PC-3 (cell line): ENCODE data around the gene ZNF407. TPM values are rescaled to one million over a fixed set of nuclear protein-coding genes. Genes with fewer than 3 reads are reported as not detected.

Experiments used
- ATAC-seq: fragments of 200-7000 bp; cut with Tn5 transposase; 2 replicates; pipeline ENCODE4 v1.9.1; 2020; ENCODE audit warnings: mild to moderate bottlenecking, moderate library complexity
- BruUV-seq: library from RNA; stranded (reverse); fragments of 400-500 nt; replicated peaks from 2 replicates; lab custom pipeline; 2021; lab: Mats Ljungman, UMichigan
- CTCF ChIA-PET: fragments of 300-600 bp; sonication (Branson Sonifier 250); formaldehyde crosslinking; loops from one replicate; lab custom pipeline; 2022; ENCODE audit warnings: antibody characterized with exemption; lab: Charles Lee
- POLR2A ChIA-PET: fragments of 300-600 bp; sonication (Branson Sonifier 250); formaldehyde crosslinking; loops from one replicate; lab custom pipeline; 2022; ENCODE audit warnings: antibody characterized with exemption; ENCODE audit not compliant: unreplicated experiment; lab: Charles Lee
- DNase-seq: peaks from one replicate; pipeline ENCODE4 v3.0.0-alpha.2; 2015
- H2AFZ ChIP-seq: fragments of 300-600 bp; sonication (generic); 2 replicates; pipeline ENCODE4 v1.6.0; 2016; ENCODE audit warnings: antibody characterized with exemption, low read length
- H3F3A ChIP-seq: fragments of 300-600 bp; sonication (generic); one replicate; pipeline ENCODE4 v1.6.0; 2017; ENCODE audit warnings: antibody characterized with exemption, low read length, control low read depth, mild to moderate bottlenecking; ENCODE audit not compliant: unreplicated experiment
- H3K27ac ChIP-seq: fragments of 300-600 bp; sonication (generic); 2 replicates; pipeline ENCODE4 v1.5.1; 2016; ENCODE audit warnings: mild to moderate bottlenecking, low read length
- H3K27me3 ChIP-seq: fragments of 300-600 bp; sonication (generic); 2 replicates; pipeline ENCODE4 v1.6.1; 2016; ENCODE audit warnings: low read length, mixed read lengths
- H3K36me3 ChIP-seq: fragments of 300-600 bp; sonication (generic); 2 replicates; pipeline ENCODE4 v1.6.1; 2016; ENCODE audit warnings: low read depth, mixed run types, low read length, mixed read lengths
- H3K4me1 ChIP-seq: fragments of 300-600 bp; sonication (generic); 2 replicates; pipeline ENCODE4 v1.5.1; 2016; ENCODE audit warnings: low read length; ENCODE audit not compliant: insufficient read depth
- H3K4me2 ChIP-seq: fragments of 300-600 bp; sonication (generic); 2 replicates; pipeline ENCODE4 v1.6.0; 2016; ENCODE audit warnings: low read length
- H3K4me3 ChIP-seq: fragments of 300-600 bp; sonication (generic); 2 replicates; pipeline ENCODE4 v1.5.1; 2016; ENCODE audit warnings: mild to moderate bottlenecking, low read length, mixed read lengths
- H3K79me2 ChIP-seq: fragments of 300-600 bp; sonication (generic); 2 replicates; pipeline ENCODE4 v1.6.1; 2017; ENCODE audit warnings: low read length, mixed read lengths
- H3K9ac ChIP-seq: fragments of 300-600 bp; sonication (generic); 2 replicates; pipeline ENCODE4 v1.6.0; 2016; ENCODE audit warnings: mild to moderate bottlenecking, low read length
- H3K9me2 ChIP-seq: fragments of 300-600 bp; sonication (generic); replicated peaks from 2 replicates; pipeline ENCODE4 v1.6.1; 2016; ENCODE audit warnings: mixed run types, low read length, mixed read lengths
- H3K9me3 ChIP-seq: fragments of 300-600 bp; sonication (generic); 2 replicates; pipeline ENCODE4 v1.6.1; 2016; ENCODE audit warnings: low read length, mixed read lengths
- H4K20me1 ChIP-seq: fragments of 300-600 bp; sonication (generic); 2 replicates; pipeline ENCODE4 v1.6.1; 2016; ENCODE audit warnings: low read length, mixed read lengths
- EZH2 ChIP-seq: fragments of 300-600 bp; sonication (generic); IDR thresholded peaks from one replicate; pipeline ENCODE4 v1.6.1; 2017; ENCODE audit warnings: antibody characterized with exemption, mild to moderate bottlenecking, low read length; ENCODE audit not compliant: unreplicated experiment
- EZH2phosphoT487 ChIP-seq: fragments of 300-600 bp; sonication (generic); IDR thresholded peaks from 2 replicates; pipeline ENCODE4 v1.6.1; 2018; ENCODE audit warnings: mild to moderate bottlenecking, antibody characterized with exemption, low read length, borderline replicate concordance
- intact Hi-C: fragments of 100-400 bp; cut with micrococcal nuclease; formaldehyde crosslinking; loops from 2 replicates; pipeline ENCODE4 v1.9.0; 2023
- total RNA-seq: library from RNA; depleted of rRNA; stranded (reverse); fragments of >200 nt; gene quantifications from 2 replicates; pipeline ENCODE4 v1.2.3, GENCODE V29; 2014
- TF ChIP-seq, protein P1 (sequence below): fragments of 300-600 bp; sonication (generic); conservative IDR thresholded peaks from 2 replicates; pipeline ENCODE4 v1.5.1; 2017; ENCODE audit warnings: antibody characterized with exemption, low read depth, mild to moderate bottlenecking, low read length

The ZNF407 gene
- total RNA-seq, 1 experiment from 2014 or later = 9.3 TPM

- Histone ChIP-seq H3K9me3 (no peaks in the 10 kb centered on the region), H3K9ac (no peak overlapping the region), H3K27me3 (no peaks in the 10 kb centered on the region), H3K9me2 (no peaks in the 10 kb centered on the region), H3K79me2 (no peaks in the 10 kb centered on the region), H3F3A (peaks cover 8% of the 10 kb centered on the region), H4K20me1 (no peaks in the 10 kb centered on the region), H3K36me3 (no peaks in the 10 kb centered on the region), H3K4me1 (peaks cover 24% of the 10 kb centered on the region), H3K4me3 (no peak overlapping the region), H2AFZ (no peak overlapping the region), H3K27ac (no peak overlapping the region), H3K4me2 (no peak overlapping the region)
- DNase-seq (no peak), ATAC-seq (no peak)
- intact Hi-C loops = loop anchor here (5.0 kb wide), 1 partner anchor 148 kb away; no protein-coding TSS in a partner anchor
- TF ChIP-seq EZH2phosphoT487 (no peak), EZH2 (no peak)
- TF ChIP-seq, protein P1, sequence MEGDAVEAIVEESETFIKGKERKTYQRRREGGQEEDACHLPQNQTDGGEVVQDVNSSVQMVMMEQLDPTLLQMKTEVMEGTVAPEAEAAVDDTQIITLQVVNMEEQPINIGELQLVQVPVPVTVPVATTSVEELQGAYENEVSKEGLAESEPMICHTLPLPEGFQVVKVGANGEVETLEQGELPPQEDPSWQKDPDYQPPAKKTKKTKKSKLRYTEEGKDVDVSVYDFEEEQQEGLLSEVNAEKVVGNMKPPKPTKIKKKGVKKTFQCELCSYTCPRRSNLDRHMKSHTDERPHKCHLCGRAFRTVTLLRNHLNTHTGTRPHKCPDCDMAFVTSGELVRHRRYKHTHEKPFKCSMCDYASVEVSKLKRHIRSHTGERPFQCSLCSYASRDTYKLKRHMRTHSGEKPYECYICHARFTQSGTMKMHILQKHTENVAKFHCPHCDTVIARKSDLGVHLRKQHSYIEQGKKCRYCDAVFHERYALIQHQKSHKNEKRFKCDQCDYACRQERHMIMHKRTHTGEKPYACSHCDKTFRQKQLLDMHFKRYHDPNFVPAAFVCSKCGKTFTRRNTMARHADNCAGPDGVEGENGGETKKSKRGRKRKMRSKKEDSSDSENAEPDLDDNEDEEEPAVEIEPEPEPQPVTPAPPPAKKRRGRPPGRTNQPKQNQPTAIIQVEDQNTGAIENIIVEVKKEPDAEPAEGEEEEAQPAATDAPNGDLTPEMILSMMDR = no peak
- ChIA-PET POLR2A (no interaction called here), CTCF (no interaction called here)
- no TSS peak for BruUV-seq
Measured at GRCh38 chr18:74748809-74749208, 151.1 kb downstream of the ZNF407 start.

GRCh38 chr18:74758995-74759394 is 161.3 kb downstream of the ZNF407 start:
- Histone ChIP-seq H3K4me2 (no peak overlapping the region), H3F3A (peaks cover 9% of the 10 kb centered on the region), H4K20me1 (no peaks in the 10 kb centered on the region), H2AFZ (no peak overlapping the region), H3K79me2 (0 out of 2 replicates have a peak, but pooled peaks cover 6% of the 10 kb centered on the region), H3K27ac (no peak overlapping the region), H3K4me3 (no peak overlapping the region), H3K27me3 (no peaks in the 10 kb centered on the region), H3K9me3 (no peaks in the 10 kb centered on the region), H3K9ac (no peak overlapping the region), H3K36me3 (peaks cover 3% of the 10 kb centered on the region; the same call in 1 of the 2 replicates), H3K4me1 (peaks cover 16% of the 10 kb centered on the region), H3K9me2 (no peaks in the 10 kb centered on the region)
- no peak for ATAC-seq
- BruUV-seq = no TSS peak
- CTCF ChIA-PET = no interaction called here
- TF ChIP-seq, protein P1 = no peak
- no peak for TF ChIP-seq EZH2phosphoT487
- no peak for TF ChIP-seq EZH2
- no peak for DNase-seq
- intact Hi-C loops = no loop called here
- POLR2A ChIA-PET = no interaction called here

DNA sequence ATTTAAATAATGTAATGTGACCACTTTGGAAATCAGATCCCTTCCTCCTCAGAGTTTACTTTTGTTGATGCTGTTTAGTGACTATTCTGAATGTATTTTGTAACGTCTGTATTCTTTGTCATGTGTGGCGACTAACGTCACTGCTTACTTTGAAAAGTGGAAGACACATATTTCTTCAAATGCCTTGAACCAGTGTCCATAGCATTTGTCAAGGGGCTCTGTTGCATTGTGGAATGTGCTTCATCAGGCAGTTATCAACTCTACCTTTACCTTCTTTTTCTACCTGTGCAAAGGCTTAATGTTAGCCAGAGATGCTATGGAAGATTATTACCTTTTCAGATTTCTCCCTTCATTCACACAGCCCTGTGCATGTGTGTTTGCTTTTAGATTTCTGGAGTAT is 162.4 kb downstream of the ZNF407 start:
- H3F3A ChIP-seq = peaks cover 9% of the 10 kb centered on the region
- TF ChIP-seq EZH2phosphoT487 (no peak), EZH2 (no peak)
- TF ChIP-seq, protein P1 = no peak
- peak overlapping the region; percentile 38 for H3K4me2 ChIP-seq
- peak overlapping the region; percentile 57 for H3K27ac ChIP-seq
- no peak overlapping the region for H2AFZ ChIP-seq
- no TSS peak for BruUV-seq
- 0 out of 2 replicates have a peak, but pooled peaks cover 6% of the 10 kb centered on the region for H3K79me2 ChIP-seq
- ATAC-seq = no peak
- ChIA-PET POLR2A (no interaction called here), CTCF (no interaction called here)
- H4K20me1 ChIP-seq = no peaks in the 10 kb centered on the region
- H3K36me3 ChIP-seq = peaks cover 3% of the 10 kb centered on the region; the same call in 1 of the 2 replicates
- DNase-seq = no peak
- H3K9me3 ChIP-seq = no peaks in the 10 kb centered on the region
- peaks cover 16% of the 10 kb centered on the region for H3K4me1 ChIP-seq
- intact Hi-C loops = no loop called here
- H3K27me3 ChIP-seq = no peaks in the 10 kb centered on the region
- no peak overlapping the region for H3K9ac ChIP-seq
- H3K9me2 ChIP-seq = no peaks in the 10 kb centered on the region
- H3K4me3 ChIP-seq = no peak overlapping the region
